ENCODE measurements around the gene DZIP1L.

DZIP1L gene

DNA sequence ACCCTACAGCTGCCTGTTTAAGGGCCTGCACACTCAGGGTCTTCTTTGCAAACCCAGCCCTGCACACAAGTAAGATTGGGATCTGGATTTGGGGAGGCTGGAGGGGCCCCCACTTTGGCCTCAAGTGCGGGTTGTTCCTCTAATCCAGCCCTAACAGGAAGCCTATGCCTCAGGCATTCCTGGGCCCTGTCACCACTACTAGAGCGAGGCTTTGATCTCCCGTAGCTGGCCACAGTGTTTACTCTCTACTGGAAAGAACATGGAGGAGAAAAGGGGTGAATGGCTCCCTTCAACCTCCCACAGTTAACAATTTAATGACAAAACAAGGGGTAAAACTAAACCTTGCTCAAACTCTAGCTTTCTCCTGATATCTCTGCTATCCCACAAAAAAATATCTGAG is 48.4 kb downstream of the DZIP1L start:
- no peak for DNase-seq

DNA sequence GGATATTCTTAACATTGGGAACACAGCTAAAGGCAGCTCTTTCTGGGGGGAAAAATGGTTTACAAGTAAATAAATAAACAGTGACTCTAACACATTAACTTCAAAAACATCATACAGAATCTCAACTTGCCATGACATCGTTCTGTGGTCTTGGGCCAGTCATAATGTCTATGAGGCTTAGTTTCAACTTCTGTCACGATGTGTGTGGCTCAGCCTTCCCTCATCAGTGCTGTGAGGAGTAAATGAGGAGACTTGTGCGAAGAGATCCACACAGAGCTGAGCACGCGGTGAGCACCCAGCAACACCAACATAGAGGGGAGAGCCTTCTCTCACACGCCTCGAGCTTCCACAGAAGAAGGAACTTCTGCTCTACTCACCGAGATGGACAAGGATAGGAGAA is 49.0 kb downstream of the DZIP1L start:
- DNase-seq: no peak

DNA sequence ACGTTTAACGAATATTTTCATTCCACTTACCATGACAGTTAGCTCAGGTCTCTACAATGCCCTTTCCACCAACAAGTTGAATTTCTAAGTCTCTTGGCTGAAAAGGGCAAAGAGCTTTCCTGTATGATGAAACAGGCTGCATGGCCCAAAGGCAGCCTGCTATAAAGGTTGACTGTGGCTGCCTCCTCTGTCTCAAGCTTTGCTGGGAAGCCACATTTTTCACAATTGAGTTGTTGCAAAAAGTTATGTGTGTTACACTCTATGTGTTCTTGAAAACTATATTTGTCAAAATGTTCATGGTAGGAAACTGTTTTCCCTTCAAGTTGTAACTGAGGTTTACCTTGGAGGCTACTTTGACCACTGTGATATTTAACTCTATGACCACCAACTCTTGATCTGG is 49.5 kb downstream of the DZIP1L start:
- DNase-seq: no peak

DNA sequence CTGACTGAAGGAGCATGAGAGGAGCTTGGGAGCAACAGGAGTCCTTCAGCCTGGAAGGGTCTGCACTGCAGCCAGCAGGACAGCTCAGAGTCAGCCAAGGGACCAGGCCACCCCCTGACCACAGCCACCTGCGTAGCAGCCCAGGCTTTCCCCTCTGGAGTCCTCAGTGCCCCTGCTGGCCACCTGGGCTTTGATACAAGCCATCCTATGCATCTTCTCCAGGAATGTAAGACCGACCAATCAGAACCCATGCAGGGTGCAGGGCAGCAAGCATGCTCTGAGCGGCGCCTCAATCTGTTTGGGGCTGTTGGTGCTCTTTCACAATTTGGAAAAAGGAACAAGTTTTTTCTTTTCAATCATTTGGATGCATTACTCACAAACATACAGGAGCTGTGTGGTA is 52.0 kb downstream of the DZIP1L start:
- no peak for DNase-seq

DNA sequence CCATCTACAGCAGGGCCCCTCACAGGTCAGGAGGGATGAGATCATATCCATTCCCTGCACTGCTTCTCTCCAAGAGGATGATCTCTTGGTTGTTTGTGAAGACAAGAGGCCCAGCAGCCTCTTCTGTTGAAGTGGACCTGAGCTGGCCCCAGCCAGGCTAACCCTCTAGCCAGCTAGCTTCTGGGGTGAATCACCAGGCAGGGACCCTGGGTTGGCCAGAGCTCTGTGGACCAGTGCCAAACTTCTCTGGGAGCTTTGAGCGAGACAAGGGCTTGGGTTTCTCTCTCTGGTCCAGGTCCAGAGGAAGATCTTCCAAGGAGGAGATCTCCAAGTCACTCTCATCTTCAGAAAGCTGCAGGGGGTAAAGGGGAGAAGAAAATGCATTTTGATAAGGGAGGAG is 52.8 kb downstream of the DZIP1L start:
- DNase-seq: no peak

DNA sequence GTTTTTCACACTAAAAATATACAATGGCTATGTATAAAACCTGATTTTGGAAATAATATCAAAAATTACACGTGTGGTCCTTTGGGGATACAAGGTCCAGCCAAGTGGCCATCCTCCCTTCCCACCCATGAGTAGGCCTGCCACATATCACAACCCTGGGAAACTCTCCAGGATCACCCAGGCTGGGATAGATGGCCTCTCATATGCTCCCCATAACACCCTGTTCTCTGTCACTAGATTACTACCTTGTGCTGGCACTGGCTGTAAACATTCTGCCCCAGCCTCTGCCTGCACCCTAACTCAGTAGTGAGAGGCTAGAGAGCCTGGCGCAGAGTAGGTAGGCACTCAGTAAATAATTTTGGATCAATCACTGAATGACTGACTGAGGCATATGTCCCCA is 53.4 kb downstream of the DZIP1L start:
- DNase-seq: no peak

DNA sequence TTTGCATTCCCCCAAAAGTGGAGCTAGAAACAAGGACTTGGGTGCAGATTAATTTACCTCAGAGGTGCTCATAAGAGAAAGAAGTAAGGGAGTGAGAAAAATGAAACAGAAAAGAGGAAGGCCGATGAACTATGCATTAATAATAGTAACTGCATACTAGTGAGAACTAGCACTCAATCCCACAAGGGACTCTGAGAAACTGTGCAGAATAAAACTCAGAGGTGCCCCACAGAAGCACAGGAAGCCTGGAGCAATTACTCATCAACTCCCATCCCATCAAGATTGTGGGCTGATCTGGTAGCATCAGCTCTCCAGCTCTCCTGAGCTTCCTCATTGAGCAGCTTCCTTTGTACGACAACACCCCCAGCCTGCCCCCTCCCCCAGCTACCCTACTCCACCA is 54.6 kb downstream of the DZIP1L start:
- DNase-seq: no peak

DNA sequence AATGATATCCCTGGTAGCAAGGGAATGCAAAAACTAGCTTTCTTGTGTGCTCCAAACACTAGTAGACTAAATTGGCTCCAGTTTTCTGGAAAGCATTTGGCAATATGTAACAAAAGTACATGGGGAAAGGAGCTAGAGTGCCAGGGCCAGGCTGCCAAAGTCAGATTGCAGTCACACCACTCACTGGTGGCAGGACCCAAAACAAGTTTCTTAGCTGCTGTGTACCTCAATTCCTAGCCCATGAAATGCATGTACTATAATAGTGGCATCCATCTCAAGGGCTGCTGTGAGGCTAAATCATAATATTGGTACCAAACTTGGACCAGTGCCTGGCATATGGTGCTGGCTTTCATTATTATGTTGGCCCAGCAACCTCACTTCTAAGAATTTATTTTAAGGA is 56.1 kb downstream of the DZIP1L start:
- DNase-seq: no peak

DNA sequence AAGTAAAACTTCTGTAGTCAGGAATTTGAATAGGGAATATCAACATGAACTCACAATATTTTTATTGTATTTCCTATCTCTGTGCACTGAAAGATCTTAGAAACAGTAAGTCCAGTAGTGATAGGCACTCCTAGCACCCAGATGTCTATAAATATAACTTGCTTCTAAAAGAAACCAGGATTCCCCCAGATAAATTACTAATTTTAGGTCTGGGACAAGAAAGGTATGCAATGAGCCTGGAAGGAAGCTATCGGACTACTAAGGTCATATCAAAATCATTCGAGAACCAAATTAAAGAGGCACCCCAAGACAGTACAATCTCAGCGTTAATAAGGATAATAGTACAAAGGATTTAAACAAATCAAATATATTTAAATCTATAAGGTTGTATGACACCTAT is 58.0 kb downstream of the DZIP1L start:
- no peak for DNase-seq

DNA sequence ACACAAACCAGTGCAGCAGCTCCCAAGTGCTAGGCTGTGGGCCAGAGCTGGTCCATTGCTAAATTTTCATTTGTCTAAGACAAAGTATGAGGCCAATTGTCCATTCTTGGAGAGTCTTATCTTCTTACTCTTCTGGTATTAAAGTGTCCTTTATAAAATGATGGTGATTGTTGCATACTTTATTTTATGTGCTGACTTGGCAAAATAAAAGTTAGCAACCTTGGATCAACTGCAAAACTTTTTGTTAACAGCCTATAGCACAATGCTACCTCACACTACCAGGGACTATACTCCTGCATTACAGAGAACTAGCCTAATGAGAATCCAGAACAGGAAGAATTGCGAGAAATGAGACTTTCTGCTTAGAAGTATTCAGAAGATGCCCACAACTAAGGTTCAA is 61.4 kb downstream of the DZIP1L start:
- no peak for DNase-seq

DNA sequence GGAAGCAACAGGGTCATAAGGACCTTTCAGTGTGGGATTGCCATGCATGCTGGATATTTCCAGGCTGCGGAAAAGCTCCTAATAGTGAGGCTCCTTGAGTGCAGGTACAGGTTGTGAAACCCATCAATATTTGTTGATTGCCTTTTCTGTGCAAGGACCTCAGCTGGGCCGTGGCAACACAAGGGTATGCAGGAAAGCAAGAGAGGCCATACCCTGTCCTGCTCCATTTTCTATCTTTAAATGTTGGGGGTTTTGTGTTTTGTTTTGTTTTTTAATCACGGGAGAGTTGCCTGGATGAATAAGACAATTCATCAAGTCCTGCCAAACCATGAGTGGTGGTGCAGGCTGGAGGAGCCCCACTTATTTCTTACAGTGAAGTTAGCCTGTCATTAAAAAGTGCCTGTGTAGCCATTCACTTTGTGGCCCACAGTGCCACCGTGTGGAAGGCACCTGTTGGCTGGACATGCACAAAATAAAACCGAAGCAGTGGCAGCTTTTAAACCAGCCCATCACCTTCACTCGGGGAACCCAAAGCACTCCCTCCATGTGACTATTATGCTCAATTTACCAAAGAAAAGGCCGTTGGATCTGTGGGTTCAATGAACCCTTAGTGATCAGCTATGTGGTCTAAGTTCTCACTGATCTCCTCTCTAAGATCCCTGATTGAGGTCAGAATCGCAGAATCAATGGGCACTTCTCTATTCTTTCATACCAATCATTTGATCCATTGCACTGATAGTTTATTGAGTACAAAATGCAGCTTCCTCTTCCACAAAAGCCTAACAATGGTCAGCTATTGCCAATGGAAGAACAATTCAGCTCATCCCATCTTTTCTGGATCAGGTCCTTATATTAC is 63.2 kb downstream of the DZIP1L start:
- DNase-seq: peak; percentile 9

DNA sequence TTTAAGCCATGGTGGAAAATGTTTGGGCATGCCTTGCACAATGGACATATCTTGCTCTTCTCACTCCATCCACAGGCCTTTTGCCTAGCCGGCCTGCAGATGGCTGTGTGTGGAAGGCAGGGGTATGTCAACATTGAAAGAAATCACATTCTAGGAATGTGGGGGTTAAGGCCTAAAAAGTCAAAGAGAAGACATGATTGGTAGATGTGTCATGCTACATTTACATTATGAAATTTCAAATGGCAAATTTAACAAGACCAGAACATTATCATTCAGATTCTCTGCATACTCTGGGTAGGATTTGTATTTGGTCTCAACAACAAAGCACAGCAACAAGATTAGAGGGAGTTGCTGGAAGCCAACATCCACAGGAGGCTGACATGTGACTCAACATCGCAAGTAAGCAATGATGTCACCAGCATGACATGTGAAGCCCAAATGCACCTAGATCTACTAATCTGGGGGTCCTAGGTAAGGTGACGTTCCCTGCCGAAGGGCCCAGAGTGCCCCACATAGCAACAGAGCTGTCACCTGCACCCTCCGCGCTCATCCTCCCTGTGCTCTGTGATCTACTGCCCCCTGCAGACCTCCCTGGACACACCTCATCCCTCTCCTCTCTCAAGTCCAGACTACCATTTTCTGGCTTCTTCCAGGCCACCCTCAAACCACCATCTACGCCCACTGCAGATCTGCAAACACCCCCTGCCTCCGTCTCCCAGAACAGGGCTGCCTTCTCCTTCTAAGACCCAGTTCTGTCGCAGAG is 66.1 kb downstream of the DZIP1L start:
- DNase-seq: no peak

DNA sequence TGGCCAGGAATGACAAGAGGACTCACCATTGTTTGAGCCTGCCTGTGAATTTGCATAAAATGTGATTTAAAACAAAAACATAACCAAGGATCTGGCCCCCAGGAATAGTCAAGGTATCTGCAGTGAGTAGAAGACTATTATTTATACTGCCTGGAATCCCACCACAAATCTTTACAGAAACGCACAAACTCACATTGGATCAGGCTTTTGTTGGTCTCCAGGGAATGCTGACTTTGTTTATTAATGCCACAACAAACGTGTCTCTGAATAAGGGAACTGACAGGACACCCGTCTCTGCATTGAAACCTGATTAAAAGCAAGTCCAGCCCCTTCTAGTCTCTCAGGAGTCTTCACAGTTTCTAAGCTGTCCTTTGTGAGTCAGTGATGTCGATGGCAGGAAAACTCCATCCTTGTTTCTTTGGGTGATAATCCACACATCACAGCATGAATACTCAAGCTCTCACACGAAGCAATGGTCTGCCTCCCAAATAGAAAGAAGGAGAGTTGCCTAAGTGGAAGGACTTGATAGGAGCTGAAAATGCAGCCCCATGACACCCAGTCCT is 67.7 kb downstream of the DZIP1L start:
- DNase-seq: no peak

DNA sequence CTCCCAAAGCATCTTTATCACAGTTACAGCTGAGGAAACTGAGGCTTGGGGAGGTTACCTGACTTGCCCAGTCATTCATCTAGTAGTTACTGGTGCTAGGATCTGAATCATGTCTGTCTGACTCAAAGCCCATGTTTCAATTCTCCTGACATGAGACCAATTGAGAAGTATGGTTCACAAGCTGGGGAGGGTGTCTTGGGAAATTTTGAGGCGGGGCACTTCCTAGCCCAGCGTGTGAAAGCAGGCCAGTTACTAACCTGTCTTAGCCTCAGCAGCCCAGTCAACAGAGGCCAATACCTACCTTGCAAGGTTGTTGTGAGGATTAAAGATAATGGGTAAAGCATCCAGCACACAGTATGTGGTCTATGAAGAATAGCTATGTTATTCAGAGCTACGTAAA is 68.5 kb downstream of the DZIP1L start:
- DNase-seq: no peak

DNA sequence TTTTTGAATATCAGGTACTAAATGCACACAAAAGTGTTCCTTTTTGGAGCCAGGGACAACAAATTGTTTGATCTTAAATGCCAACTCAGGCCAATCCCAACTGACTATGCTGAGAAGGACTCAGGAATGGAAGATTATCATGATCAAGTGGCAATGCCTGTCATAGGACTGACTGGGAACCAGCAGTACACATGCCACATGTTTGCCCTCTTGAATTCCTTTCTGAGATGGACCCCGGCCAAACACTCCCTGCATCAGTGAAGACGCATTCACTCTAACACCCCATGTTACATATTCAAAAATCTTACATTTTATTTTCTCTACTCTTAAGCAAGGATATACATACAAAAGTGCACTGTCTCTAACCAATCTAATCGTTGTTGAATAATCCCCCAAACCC is 69.3 kb downstream of the DZIP1L start:
- no peak for DNase-seq

DNA sequence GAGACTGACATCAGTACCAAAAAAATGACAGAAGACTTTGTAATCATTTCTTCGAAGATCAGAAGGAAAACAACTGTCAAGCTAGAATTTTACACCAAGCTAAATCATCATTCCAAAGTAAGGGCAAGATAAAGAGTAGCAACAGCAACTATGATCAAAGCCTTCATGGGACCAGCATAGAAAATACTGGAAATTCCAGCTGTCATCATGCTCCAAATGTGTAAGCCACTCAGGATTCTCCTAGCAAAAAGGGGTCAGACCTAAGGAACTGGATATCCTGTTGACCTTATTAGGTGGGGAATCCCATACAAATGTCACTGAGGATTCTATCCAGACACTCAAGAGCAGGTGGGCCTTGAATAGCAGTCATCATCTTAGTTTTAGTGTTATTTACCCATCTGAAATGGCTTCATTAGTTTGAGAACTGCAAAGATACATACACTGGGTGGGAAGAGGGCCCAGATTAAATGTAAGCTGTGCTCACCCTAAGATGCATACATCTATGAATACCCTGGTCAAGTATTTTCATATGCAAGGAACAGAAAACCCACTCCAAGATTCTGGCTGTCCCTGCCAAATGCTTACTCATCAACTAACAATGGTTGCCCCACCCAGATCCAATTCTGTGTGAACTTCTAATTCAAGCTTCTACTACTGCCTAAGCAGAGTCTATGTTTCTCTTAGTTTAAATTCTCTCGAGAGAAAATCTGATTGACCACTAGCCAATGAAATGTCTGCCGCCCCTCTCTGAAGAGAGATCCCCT is 72.0 kb downstream of the DZIP1L start:
- no peak for DNase-seq

DNA sequence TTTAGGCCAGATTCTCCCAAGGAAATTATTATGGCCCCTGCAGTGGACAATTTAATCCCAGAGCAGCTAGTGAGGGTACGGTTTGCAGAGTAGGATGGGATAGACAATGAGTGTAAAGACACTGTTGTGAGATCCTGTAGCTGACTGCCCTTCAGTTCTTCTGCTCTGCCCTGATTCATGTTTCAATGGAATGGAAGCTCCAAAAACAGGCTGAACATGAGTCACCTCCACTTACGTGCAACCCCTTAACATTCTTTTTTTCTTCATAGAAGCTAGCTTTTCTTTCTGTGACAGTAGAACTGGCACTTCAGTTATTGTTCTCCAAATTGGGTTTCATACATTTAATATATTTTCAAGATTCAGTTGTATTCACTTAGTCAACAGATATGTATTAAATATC is 73.4 kb downstream of the DZIP1L start:
- no peak for DNase-seq

DNA sequence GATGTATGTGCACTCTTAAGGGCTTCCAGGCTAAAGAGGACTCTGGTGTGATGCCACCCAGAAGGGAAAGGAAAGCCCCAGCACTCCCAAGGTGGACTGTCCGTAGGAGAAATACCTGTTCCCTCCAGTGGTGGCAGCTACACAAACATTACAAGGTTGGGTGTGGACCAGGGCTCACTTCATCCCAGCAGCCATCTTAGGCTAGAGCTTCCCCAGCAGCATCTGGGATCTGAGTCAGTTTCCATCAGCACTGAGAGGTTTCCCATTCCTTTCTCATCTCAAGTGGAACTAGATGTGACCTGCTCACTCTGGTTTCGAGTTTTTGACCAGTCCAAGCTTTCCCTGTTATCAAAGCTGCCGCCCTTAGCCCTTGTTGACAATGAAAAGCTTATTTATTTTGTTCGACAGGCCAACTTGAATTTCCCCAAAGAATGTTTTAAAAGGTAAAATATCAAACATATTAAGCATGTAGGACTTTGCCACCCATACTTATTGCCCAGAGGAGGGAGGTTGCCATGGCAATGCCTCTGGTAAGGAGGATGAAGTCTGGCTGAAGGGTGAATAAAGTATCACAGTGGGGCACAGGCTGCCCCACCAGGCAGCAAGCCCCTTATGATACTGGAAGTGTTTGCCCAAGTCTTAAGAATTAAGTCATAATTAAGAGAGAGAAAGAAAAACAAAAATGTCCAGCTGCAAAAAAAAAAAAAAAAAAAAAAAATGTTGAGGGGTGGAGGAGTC is 76.5 kb downstream of the DZIP1L start:
- DNase-seq: no peak

DNA sequence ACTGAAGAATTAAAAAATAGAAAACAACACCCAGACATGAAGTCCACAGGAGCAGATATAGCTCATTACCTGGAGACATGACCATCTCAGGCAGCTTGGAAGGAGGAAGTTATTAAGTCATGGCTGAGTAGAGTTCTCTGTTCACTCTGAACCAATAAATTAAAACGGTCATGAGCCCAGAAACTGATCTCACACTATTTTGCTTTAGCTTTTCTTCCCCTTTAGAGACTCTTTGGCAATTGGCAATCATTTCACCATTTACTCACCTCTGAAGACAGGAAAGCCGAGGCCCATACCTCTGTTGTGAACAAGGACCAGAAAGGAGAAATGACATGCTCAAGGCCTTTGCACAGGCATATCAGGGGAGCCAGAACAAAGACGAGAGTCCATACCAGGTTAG is 78.8 kb downstream of the DZIP1L start:
- no peak for DNase-seq

DNA sequence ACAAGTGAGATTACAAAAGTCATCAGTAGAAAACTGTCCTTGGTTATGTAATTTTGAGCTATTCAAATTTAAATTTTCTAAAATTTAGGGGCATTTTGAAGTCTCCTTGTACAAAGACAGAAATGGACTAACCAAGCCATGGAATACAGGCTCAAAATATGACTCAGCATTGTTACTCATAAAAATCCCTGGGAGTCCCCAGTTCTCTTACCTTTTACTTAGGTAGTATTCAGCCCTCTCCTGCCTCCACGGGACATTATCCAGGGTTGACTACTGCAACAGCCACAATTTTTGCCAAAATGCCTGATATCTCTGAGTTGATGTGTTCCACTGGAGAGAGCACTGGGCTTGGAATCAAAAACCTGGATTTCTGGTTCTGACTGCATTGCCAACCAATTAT is 80.5 kb downstream of the DZIP1L start:
- no peak for DNase-seq

DNA sequence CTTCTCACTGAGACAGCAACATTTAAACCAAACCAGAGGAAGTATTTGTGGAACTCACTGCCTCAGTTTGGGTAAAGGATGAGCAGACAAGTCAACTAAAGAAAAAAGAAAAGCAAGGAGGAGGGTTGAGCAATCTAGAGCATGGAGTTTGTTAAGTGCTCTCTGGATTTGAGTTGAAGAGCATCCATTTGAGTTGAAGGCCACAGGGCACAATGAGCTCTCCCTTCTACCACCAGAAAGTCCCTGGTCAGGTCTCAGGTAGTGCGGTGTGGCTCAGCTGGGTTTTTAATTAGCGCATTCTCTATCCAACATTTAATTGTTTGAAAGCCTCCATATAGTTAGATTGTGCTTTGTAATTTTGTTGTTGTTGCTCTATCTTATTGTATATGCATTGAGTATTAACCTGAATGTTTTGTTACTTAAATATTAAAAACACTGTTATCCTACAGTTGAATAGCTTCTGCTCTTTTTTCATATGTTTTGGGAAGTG is 82.2 kb downstream of the DZIP1L start:
- no peak for DNase-seq

DNA sequence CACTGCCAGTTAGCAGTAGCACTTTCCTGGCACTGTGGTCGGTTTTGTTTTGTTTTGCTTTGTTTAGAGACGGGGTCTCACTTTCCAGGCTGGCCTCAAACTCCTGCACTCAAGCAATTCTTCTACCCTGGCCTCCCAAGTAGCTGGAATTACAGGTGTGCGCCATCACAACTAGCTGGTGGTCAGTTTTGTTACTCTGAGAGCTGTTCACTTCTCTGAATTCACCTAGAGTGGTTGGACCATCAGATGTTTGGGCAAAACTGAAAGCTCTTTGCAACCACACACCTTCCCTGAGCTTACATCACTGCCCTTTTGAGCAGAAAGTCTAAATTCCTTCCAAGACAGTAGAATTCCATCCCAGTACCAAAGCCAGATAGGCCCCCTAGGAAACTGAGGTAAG is 82.8 kb downstream of the DZIP1L start:
- no peak for DNase-seq

DNA sequence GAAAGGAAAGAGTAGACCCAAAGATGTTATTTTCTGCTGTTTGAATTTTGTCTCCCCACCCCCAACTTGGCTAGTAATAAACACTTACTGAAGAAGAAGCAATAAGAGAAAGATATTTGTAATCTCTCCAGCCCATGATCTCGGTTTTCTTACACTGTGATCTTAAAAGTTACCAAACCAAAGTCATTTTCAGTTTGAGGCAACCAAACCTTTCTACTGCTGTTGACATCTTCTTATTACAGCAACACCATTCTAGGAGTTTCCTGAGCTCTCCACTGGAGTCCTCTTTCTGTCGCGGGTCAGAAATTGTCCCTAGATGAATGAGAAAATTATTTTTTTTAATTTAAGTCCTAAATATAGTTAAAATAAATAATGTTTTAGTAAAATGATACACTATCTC is 83.9 kb downstream of the DZIP1L start:
- no peak for DNase-seq

Measured in NCI-H1092 treated with DMSO at 0.1 percent for 48 hours (cell line).